ENCODE measurements around the gene SLC51A.
"Not testable (repeated sequence)": the region's sequence is repeated elsewhere in the genome, so short reads cannot be mapped to it uniquely, and the experiment has no call there.

SLC51A gene

GRCh38 chr3:196197524-196197923 lies 18.8 kb upstream of the SLC51A start:
- ChIA-PET CTCF (interaction anchor here (0.9 to 13.6 kb wide), 19 partner anchors 8 to 325 kb away, joined by 3 to 298 read pairs (median 5); partner anchors contain the start of gene SLC51A), POLR2A (no interaction called here)

GRCh38 chr3:196198081-196198675 lies 18.2 kb upstream of the SLC51A start:
- ChIA-PET CTCF (interaction anchor here (0.9 to 13.6 kb wide), 13 partner anchors 9 to 324 kb away, joined by 3 to 298 read pairs (median 7); partner anchors contain the start of gene SLC51A), POLR2A (no interaction called here)
- TF ChIP-seq CTCF (IDR thresholded peaks at IDR 0.05; ENCODE audit: insufficient read depth, low read length, missing control alignments), result no peak
- H3K4me3 ChIP-seq (ENCODE audit: low read depth, low read length), result no peak overlapping the region
- no peak for DNase-seq (ENCODE audit: low read depth, low spot score)

More at GRCh38 chr3:196197524-196197923, 18.8 kb upstream of the SLC51A start:
- DNase-seq (ENCODE audit: low read depth, low spot score), result no peak
- no peak for TF ChIP-seq CTCF (IDR thresholded peaks at IDR 0.05; ENCODE audit: insufficient read depth, low read length, missing control alignments)
- H3K4me3 ChIP-seq (ENCODE audit: low read depth, low read length), result no peak overlapping the region

- DNase-seq (ENCODE audit: low read depth, low spot score), result no peak
- CTCF ChIA-PET, result interaction anchor here (0.9 to 13.6 kb wide), 8 partner anchors 10 to 323 kb away, joined by 3 to 298 read pairs (median 4); no protein-coding TSS in a partner anchor
- H3K4me3 ChIP-seq (ENCODE audit: low read depth, low read length), result no peak overlapping the region
- POLR2A ChIA-PET, result no interaction called here
- TF ChIP-seq CTCF (IDR thresholded peaks at IDR 0.05; ENCODE audit: insufficient read depth, low read length, missing control alignments), result peak; percentile 11
Measured at GRCh38 chr3:196198771-196199753, 17.3 kb upstream of the SLC51A start.

GRCh38 chr3:196202516-196202970 lies 13.8 kb upstream of the SLC51A start:
- no peak for DNase-seq (ENCODE audit: low read depth, low spot score)
- H3K4me3 ChIP-seq (ENCODE audit: low read depth, low read length), result no peak overlapping the region
- CTCF ChIA-PET, result interaction anchor here (0.9 to 13.6 kb wide), 2 partner anchors 46 to 129 kb away, joined by 3 to 298 read pairs; no protein-coding TSS in a partner anchor
- POLR2A ChIA-PET, result no interaction called here
- no peak for TF ChIP-seq CTCF (IDR thresholded peaks at IDR 0.05; ENCODE audit: insufficient read depth, low read length, missing control alignments)

- TF ChIP-seq CTCF (IDR thresholded peaks at IDR 0.05; ENCODE audit: insufficient read depth, low read length, missing control alignments), result no peak
- DNase-seq (ENCODE audit: low read depth, low spot score), result no peak
- CTCF ChIA-PET, result interaction anchor here (13.6 kb wide), 1 partner anchor 131 kb away, joined by 298 read pairs; no protein-coding TSS in a partner anchor
- no peak overlapping the region for H3K4me3 ChIP-seq (ENCODE audit: low read depth, low read length)
- POLR2A ChIA-PET, result no interaction called here
Measured at GRCh38 chr3:196203846-196204245, 12.5 kb upstream of the SLC51A start.

- H3K4me3 ChIP-seq (ENCODE audit: low read depth, low read length); POLR2A ChIA-PET; DNase-seq (ENCODE audit: low read depth, low spot score): not testable (repeated sequence)
- CTCF ChIA-PET, result interaction anchor here (13.6 kb wide), 1 partner anchor 132 kb away, joined by 298 read pairs; no protein-coding TSS in a partner anchor
Measured at GRCh38 chr3:196205442-196206205, 10.7 kb upstream of the SLC51A start.

Data from AG04449 (cell line).